GM19043 (cell line): Measurements from ENCODE around the gene KAZALD1.

ENCODE experiments used
- ATAC-seq: cut with Tn5 transposase; IDR thresholded peaks from one replicate; pipeline ENCODE4 v1.9.1; 2021; ENCODE audit warnings: low read depth; ENCODE audit not compliant: unreplicated experiment

KAZALD1 gene

GRCh38 chr10:101047268-101047667 is 14.5 kb upstream of the KAZALD1 start:
- no peak for ATAC-seq

- no peak for ATAC-seq
Observed at GRCh38 chr10:101047961-101048892, 13.6 kb upstream of the KAZALD1 start.

GRCh38 chr10:101050208-101051069 is 11.3 kb upstream of the KAZALD1 start:
- ATAC-seq, result peak; percentile 72

GRCh38 chr10:101052285-101052684 is 9.5 kb upstream of the KAZALD1 start:
- ATAC-seq, result no peak

GRCh38 chr10:101053516-101053915 is 8.3 kb upstream of the KAZALD1 start:
- no peak for ATAC-seq

- no peak for ATAC-seq
Observed at GRCh38 chr10:101054351-101054750, 7.4 kb upstream of the KAZALD1 start.

GRCh38 chr10:101054876-101055275 is 6.9 kb upstream of the KAZALD1 start:
- no peak for ATAC-seq

GRCh38 chr10:101055411-101055810 is 6.4 kb upstream of the KAZALD1 start:
- no peak for ATAC-seq

- no peak for ATAC-seq
Observed at GRCh38 chr10:101056365-101057151, 5.2 kb upstream of the KAZALD1 start.

- ATAC-seq, result peak; percentile 22
Observed at GRCh38 chr10:101060036-101060950, 1.5 kb upstream of the KAZALD1 start.

- ATAC-seq, result peak; percentile 45
Observed at GRCh38 chr10:101060951-101061623, 702 bp upstream of the KAZALD1 start.

GRCh38 chr10:101062232-101063049 is 652 bp downstream of the KAZALD1 start:
- ATAC-seq, result peak; percentile 32

- no peak for ATAC-seq
Observed at GRCh38 chr10:101063050-101063525, 1.3 kb downstream of the KAZALD1 start.

GRCh38 chr10:101063548-101064414 is 2.0 kb downstream of the KAZALD1 start:
- no peak for ATAC-seq

GRCh38 chr10:101064415-101065030 is 2.7 kb downstream of the KAZALD1 start:
- no peak for ATAC-seq

- ATAC-seq, result no peak
Observed at GRCh38 chr10:101065481-101066145, 3.8 kb downstream of the KAZALD1 start.
